HFFc6 (cell line): ENCODE data around the gene DLG2. TPM values are rescaled to one million over a fixed set of nuclear protein-coding genes. Genes with fewer than 3 reads are reported as not detected.
A peak's percentile ranks its signal among the peaks of the same experiment; 100 is the strongest.

ENCODE experiments used
- DNase-seq: peaks from one replicate; pipeline ENCODE4 v3.0.0-alpha.2; 2018
- H3K27ac Mint-ChIP-seq: 2 replicates; pipeline ENCODE4 v1.8.0; 2020; ENCODE audit warnings: mild to moderate bottlenecking, mixed read lengths
- H3K27me3 Mint-ChIP-seq: 2 replicates; pipeline ENCODE4 v1.8.0; 2021; ENCODE audit warnings: mild to moderate bottlenecking, moderate library complexity, mixed read lengths; ENCODE audit not compliant: insufficient read depth
- H3K36me3 Mint-ChIP-seq: 2 replicates; pipeline ENCODE4 v1.8.0; 2021; ENCODE audit warnings: low read depth, mixed read lengths
- H3K4me1 Mint-ChIP-seq: 2 replicates; pipeline ENCODE4 v1.8.0; 2020; ENCODE audit warnings: low read depth, mixed read lengths
- H3K4me3 Mint-ChIP-seq: 2 replicates; pipeline ENCODE4 v1.8.0; 2020; ENCODE audit warnings: mild to moderate bottlenecking, moderate library complexity, mixed read lengths
- H3K9me3 Mint-ChIP-seq: 2 replicates; pipeline ENCODE4 v1.8.0; 2020; ENCODE audit warnings: mild to moderate bottlenecking, mixed read lengths
- total RNA-seq, 6 experiments: library from RNA; stranded (reverse); fragmentation: NEBNext Ultra II Directional; extraction: Animal tissue kit (Norgen Biotek cat#: 25700); gene quantifications; 2 replicates in 1 of 6; 3 replicates in 5 of 6; pipeline ENCODE4 v1.2.3, GENCODE V29; 2021
- TF ChIP-seq, protein P1 (sequence below): fragments of 200-600 bp; sonication (generic); IDR thresholded peaks from 2 replicates; pipeline ENCODE4 v1.5.0; 2021; ENCODE audit warnings: antibody characterized with exemption, mild to moderate bottlenecking

The DLG2 gene
- total RNA-seq, 6 experiments from 2014 or later: 0.39 to 1.00 (median 0.80) TPM; not detected in 1

DNA sequence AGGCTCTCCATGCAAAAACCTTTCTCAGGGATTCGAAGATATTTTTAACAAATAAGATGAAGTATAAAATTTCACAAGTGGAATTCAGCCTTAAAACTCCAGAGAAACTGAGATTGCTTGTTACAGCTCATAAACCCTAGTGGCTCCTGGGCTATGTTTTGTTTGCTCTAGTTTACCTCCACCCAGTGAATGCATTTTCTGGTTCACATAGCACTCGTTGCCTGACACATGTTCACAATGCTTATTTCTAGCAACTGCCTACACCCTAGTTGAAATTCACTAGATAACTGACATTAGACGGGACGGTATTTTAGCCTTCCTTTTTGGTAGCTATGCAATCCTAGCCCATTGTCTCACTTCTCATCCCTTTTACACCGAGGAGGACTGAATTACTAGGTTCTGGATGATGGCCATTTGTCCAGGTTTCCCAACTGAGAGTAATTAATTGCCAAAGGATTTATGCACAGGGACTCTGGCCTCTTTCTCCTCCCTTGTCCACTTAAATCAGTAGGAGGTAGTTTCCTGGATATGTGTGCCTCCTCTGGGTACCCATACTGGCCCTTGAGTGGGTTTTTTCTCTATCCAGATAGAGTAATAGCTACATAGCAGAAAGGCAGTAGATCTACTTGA, 951.6 kb downstream of the DLG2 start:
- TF ChIP-seq, protein P1, sequence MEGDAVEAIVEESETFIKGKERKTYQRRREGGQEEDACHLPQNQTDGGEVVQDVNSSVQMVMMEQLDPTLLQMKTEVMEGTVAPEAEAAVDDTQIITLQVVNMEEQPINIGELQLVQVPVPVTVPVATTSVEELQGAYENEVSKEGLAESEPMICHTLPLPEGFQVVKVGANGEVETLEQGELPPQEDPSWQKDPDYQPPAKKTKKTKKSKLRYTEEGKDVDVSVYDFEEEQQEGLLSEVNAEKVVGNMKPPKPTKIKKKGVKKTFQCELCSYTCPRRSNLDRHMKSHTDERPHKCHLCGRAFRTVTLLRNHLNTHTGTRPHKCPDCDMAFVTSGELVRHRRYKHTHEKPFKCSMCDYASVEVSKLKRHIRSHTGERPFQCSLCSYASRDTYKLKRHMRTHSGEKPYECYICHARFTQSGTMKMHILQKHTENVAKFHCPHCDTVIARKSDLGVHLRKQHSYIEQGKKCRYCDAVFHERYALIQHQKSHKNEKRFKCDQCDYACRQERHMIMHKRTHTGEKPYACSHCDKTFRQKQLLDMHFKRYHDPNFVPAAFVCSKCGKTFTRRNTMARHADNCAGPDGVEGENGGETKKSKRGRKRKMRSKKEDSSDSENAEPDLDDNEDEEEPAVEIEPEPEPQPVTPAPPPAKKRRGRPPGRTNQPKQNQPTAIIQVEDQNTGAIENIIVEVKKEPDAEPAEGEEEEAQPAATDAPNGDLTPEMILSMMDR: no peak
- Mint-ChIP-seq H3K4me3 (no peak overlapping the region), H3K27me3 (peaks cover 2% of the 10 kb centered on the region; the same call in 1 of the 2 replicates), H3K27ac (no peak overlapping the region), H3K4me1 (no peaks in the 10 kb centered on the region), H3K9me3 (peaks cover 26% of the 10 kb centered on the region), H3K36me3 (no peaks in the 10 kb centered on the region)
- no peak for DNase-seq

DNA sequence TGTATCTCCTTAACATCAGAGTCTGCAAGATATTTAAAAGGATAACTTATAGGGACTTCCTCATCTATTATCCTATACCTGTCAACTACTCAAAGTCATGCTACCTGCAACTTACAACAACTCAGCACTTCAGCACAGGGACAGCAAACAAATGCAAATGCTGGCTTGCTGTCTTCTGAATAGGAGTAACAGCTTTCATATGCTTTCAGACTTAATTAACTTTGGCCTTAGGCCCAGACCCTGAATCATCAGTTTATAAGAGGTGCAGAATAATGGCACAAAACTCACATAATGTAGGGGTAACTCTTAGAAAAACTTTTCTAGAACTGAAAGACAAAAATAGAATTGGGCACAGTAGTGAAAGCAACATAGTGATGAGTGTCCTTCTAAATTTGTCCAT, 953.4 kb downstream of the DLG2 start:
- H3K27me3 Mint-ChIP-seq: peaks cover 2% of the 10 kb centered on the region; the same call in 1 of the 2 replicates
- no peaks in the 10 kb centered on the region for H3K36me3 Mint-ChIP-seq
- no peak overlapping the region for H3K27ac Mint-ChIP-seq
- TF ChIP-seq, protein P1: no peak
- no peak overlapping the region for H3K4me3 Mint-ChIP-seq
- H3K9me3 Mint-ChIP-seq: peaks cover 41% of the 10 kb centered on the region
- peak; percentile 1 for DNase-seq
- no peaks in the 10 kb centered on the region for H3K4me1 Mint-ChIP-seq

DNA sequence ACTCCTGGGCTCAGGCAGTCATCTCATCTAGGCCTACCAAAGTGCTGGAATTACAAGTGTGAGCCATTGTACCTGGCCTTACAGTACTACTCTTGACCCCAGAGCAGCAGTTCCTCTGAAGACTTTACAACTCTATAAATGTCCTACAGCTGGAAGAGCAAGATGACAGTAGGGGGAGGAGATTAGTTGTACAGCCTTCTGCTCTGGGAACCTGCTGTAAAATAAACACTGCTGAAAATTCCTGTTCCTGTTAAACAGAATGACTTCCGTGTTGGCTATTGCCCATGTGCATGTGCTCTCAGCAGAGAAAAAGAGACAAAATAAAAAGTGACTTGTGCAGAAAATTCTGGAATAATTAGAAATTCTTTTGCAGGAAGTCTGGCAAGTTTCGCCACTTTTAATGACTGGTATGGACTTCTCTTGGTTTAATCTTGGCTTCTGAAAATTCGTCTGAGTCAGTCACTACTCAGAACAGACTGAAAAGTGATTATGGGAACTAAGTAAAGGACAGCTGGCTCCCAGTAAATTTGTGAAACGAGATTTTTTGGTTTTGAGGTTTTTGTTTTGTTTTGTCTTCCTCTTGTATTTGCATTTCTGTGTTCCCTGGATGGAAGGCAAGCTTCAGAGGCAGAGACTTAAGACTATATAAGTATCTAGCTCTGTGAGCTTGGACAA, 955.7 kb downstream of the DLG2 start:
- no peak overlapping the region for H3K27ac Mint-ChIP-seq
- H3K4me1 Mint-ChIP-seq: no peaks in the 10 kb centered on the region
- peaks cover 2% of the 10 kb centered on the region; the same call in 1 of the 2 replicates for H3K27me3 Mint-ChIP-seq
- H3K9me3 Mint-ChIP-seq: peaks cover 44% of the 10 kb centered on the region
- TF ChIP-seq, protein P1: no peak
- no peak for DNase-seq
- H3K4me3 Mint-ChIP-seq: no peak overlapping the region
- no peaks in the 10 kb centered on the region for H3K36me3 Mint-ChIP-seq

DNA sequence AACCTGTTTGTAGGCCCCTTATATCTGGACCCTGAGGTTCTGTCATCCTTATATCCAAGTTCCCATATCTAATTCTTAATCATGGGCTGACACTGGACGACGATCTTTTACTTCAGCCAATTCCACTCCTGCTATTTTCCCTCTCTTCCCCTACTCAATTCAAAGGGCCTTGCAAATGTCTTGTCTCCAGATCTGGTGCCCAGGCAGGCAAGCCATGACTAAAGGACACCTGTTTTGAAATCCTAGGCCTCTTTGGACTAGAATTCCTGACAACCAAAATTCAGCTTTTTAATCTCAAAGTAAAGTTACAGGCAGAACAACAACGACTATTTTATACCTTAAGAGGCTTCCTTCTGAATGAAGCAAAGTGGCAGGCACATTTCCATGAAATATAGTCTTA, 963.4 kb downstream of the DLG2 start:
- TF ChIP-seq, protein P1: no peak
- DNase-seq: no peak
- Mint-ChIP-seq H3K27me3 (no peaks in the 10 kb centered on the region), H3K36me3 (no peaks in the 10 kb centered on the region), H3K9me3 (peaks cover 28% of the 10 kb centered on the region), H3K27ac (no peak overlapping the region), H3K4me3 (no peak overlapping the region), H3K4me1 (no peaks in the 10 kb centered on the region)

DNA sequence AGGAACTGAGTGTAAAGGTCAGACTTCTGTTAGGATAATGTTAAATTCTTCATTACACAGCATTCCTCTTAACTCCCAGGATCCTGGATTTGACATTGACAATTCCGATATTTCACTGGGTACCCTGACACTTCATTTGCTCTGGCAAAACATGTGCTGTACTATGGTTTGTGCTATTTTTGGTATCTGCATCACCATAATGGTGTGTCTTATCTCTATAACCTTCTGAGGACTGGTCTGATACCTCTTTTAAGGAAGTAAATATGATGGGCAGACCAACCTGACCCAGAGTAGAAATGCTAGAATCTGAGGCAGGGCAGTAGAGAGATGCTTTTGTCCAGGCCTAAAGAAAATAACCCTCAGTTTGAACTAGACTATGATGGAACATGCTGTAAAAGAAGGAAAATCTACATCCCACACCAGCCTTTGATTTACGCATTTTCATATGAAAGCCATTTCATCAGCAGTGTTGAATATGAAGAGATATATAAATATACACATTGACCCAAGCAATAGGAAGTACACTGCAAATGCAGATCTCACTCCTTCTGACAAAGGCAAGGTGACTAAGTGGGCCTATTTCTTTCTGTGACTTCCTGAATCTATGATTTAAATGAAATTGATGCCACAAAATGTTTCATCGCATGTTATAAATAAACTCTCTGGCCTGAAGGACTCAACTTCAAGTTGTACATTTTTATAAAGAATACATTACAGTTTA, 966.7 kb downstream of the DLG2 start:
- no peak for DNase-seq
- H3K36me3 Mint-ChIP-seq: no peaks in the 10 kb centered on the region
- TF ChIP-seq, protein P1: no peak
- no peak overlapping the region for H3K4me3 Mint-ChIP-seq
- H3K4me1 Mint-ChIP-seq: no peaks in the 10 kb centered on the region
- H3K27me3 Mint-ChIP-seq: no peaks in the 10 kb centered on the region
- H3K27ac Mint-ChIP-seq: no peak overlapping the region
- peaks cover 32% of the 10 kb centered on the region for H3K9me3 Mint-ChIP-seq
